ENCODE measurements around the gene AP1G2. TPM values are rescaled to one million over a fixed set of nuclear protein-coding genes. Genes with fewer than 3 reads are reported as not detected.

The AP1G2 gene
- total and polyA plus RNA-seq, 4 experiments from 2014 or later = 65.7 to 498 (median 300) TPM

DNA sequence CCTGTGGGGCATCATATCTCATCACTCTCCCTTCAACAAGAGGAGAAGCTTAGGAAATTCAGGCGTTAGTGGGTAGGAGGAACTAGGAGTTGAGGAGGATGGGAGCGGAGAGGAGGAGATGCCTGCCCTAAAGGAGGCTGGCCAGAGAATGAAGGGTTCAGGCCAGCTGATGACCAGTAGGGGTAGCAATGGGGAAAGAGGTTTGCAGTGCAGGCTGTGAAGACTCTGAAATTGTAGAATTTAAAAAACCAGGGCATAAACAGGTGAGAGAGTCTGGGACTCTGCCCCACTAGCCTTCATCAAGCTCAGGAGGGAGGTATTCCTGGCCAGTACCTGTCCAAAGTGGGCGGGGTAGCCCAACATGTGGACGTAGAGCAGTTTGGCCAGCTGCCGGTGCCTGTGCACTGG, 809 bp downstream of the AP1G2 start:
- Histone ChIP-seq H3K36me3 (ENCODE audit: insufficient read depth, low read length) (peaks cover 37% of the 10 kb centered on the region), H3K27me3 (ENCODE audit: insufficient read depth, low read length) (no peaks in the 10 kb centered on the region), H3K4me3 (ENCODE audit: low read length in 2 of 2) (peak overlapping the region; percentile 79 to 94), H3K9me3 (ENCODE audit: control insufficient read depth in 1 of 2, low read length in 2 of 2) (no peaks in the 10 kb centered on the region), H3K27ac (ENCODE audit: low read depth, low read length) (peak overlapping the region; percentile 74), H3K4me1 (ENCODE audit: insufficient read depth, low read length) (peaks cover 22% of the 10 kb centered on the region)
- Mint-ChIP-seq H3K4me1 (peaks cover 22 to 55% (median 38%) of the 10 kb centered on the region in 4 donors), H3K27me3 (no peaks in the 10 kb centered on the region), H3K9me3 (no peaks in the 10 kb centered on the region), H3K4me3 (peak overlapping the region; percentile 97 to 100 (median 100)), H3K36me3 (peaks cover 15 to 39% of the 10 kb centered on the region in 2 donors), H3K27ac (peak overlapping the region; percentile 95 to 100 (median 98))
- ChIA-PET POLR2A (ENCODE audit: partially characterized antibody) (interaction anchor here (1.0 to 5.2 kb wide), 9 partner anchors 9 to 646 kb away, joined by 3 to 44 read pairs (median 5); partner anchors contain the start of genes DCAF11, NGDN, NRL and PPP1R3E), CTCF (ENCODE audit: partially characterized antibody) (interaction anchor here (1.5 to 4.6 kb wide), 3 partner anchors 10 to 88 kb away, joined by 4 to 24 read pairs (median 13); partner anchors contain the start of gene THTPA)
- intact Hi-C loops (cut with micrococcal nuclease) = loop anchor here (1.0 to 5.0 kb wide), 4 partner anchors 10 to 866 kb away; partner anchors contain the start of genes NGDN, PABPN1 and THTPA
- DNase-seq = no peak

- H3K4me1 Mint-ChIP-seq = peaks cover 22 to 55% (median 38%) of the 10 kb centered on the region in 4 donors
- no peaks in the 10 kb centered on the region for H3K9me3 ChIP-seq (ENCODE audit: control insufficient read depth in 1 of 2, low read length in 2 of 2)
- ChIA-PET CTCF (ENCODE audit: partially characterized antibody) (interaction anchor here (1.5 to 4.6 kb wide), 3 partner anchors 9 to 87 kb away, joined by 4 to 24 read pairs (median 13); partner anchors contain the start of gene THTPA), POLR2A (ENCODE audit: partially characterized antibody) (interaction anchor here (1.0 to 5.2 kb wide), 7 partner anchors 8 to 548 kb away, joined by 3 to 44 read pairs (median 6); partner anchors contain the start of genes DCAF11, NRL, PPP1R3E and THTPA)
- H3K4me3 ChIP-seq (ENCODE audit: low read length in 2 of 2) = peak overlapping the region in 1 of 2 donors; percentile 94
- DNase-seq = no peak
- H3K27me3 Mint-ChIP-seq = no peaks in the 10 kb centered on the region
- peak overlapping the region; percentile 74 for H3K27ac ChIP-seq (ENCODE audit: low read depth, low read length)
- H3K27ac Mint-ChIP-seq = peak overlapping the region; percentile 94 to 100 (median 98)
- H3K27me3 ChIP-seq (ENCODE audit: insufficient read depth, low read length) = no peaks in the 10 kb centered on the region
- peak overlapping the region; percentile 97 to 100 (median 100) for H3K4me3 Mint-ChIP-seq
- H3K36me3 Mint-ChIP-seq = peaks cover 19 to 43% of the 10 kb centered on the region in 2 donors
- no peaks in the 10 kb centered on the region for H3K9me3 Mint-ChIP-seq
- H3K4me1 ChIP-seq (ENCODE audit: insufficient read depth, low read length) = peaks cover 22% of the 10 kb centered on the region
- H3K36me3 ChIP-seq (ENCODE audit: insufficient read depth, low read length) = peaks cover 43% of the 10 kb centered on the region
- intact Hi-C loops (cut with micrococcal nuclease) = loop anchor here (2.0 to 5.0 kb wide), 2 partner anchors 97 to 866 kb away; partner anchors contain the start of gene NGDN
Observed at GRCh38 chr14:23566112-23566777, 1.3 kb downstream of the AP1G2 start.

DNA sequence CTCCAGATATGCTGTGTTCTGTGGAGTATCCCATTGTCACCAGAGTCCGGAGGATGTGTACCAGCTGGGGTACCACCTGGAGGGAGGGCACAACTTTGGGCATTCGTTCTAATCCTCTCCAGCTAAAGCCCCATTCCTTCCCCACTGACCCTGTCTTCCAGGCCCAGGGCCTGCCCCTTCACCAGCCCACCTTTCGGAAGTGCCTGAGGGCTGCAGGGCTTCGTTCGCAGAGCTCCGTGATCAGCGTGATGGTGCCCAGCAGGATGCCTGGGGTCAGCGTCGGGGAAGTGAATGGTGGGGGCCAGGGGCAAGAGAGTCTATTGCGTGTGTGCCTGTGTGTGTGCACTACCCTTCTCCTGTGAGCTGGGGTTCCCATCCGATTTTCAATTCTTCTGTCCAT, 2.0 kb downstream of the AP1G2 start:
- H3K4me1 ChIP-seq (ENCODE audit: insufficient read depth, low read length) = peaks cover 22% of the 10 kb centered on the region
- intact Hi-C loops (cut with micrococcal nuclease) = loop anchor here (2.0 to 5.0 kb wide), 2 partner anchors 97 to 867 kb away; partner anchors contain the start of gene NGDN
- no peak overlapping the region for H3K27ac ChIP-seq (ENCODE audit: low read depth, low read length)
- Mint-ChIP-seq H3K27me3 (no peaks in the 10 kb centered on the region), H3K27ac (peak overlapping the region in 3 of 7 donors; percentile 55 to 61 (median 57)), H3K9me3 (no peaks in the 10 kb centered on the region), H3K36me3 (peaks cover 23 to 49% of the 10 kb centered on the region in 2 donors), H3K4me3 (peak overlapping the region in 5 of 8 donors; percentile 17 to 43 (median 32)), H3K4me1 (peaks cover 24 to 55% (median 38%) of the 10 kb centered on the region in 4 donors)
- CTCF ChIA-PET (ENCODE audit: partially characterized antibody) = interaction anchor here (4.6 to 9.5 kb wide), 2 partner anchors 8 to 88 kb away, joined by 24 to 174 read pairs; partner anchors contain the start of gene THTPA
- no peak for DNase-seq
- H3K9me3 ChIP-seq (ENCODE audit: control insufficient read depth in 1 of 2, low read length in 2 of 2) = no peaks in the 10 kb centered on the region
- H3K27me3 ChIP-seq (ENCODE audit: insufficient read depth, low read length) = no peaks in the 10 kb centered on the region
- H3K36me3 ChIP-seq (ENCODE audit: insufficient read depth, low read length) = peaks cover 49% of the 10 kb centered on the region
- H3K4me3 ChIP-seq (ENCODE audit: low read length in 2 of 2) = no peak overlapping the region
- POLR2A ChIA-PET (ENCODE audit: partially characterized antibody) = interaction anchor here (1.0 to 5.2 kb wide), 5 partner anchors 8 to 549 kb away, joined by 3 to 44 read pairs (median 5); partner anchors contain the start of genes DCAF11, NRL and THTPA

- peaks cover 24 to 55% (median 38%) of the 10 kb centered on the region in 4 donors for H3K4me1 Mint-ChIP-seq
- no peaks in the 10 kb centered on the region for H3K27me3 Mint-ChIP-seq
- Histone ChIP-seq H3K4me1 (ENCODE audit: insufficient read depth, low read length) (peaks cover 22% of the 10 kb centered on the region), H3K27me3 (ENCODE audit: insufficient read depth, low read length) (no peaks in the 10 kb centered on the region), H3K27ac (ENCODE audit: low read depth, low read length) (no peak overlapping the region), H3K36me3 (ENCODE audit: insufficient read depth, low read length) (peaks cover 54% of the 10 kb centered on the region), H3K9me3 (ENCODE audit: control insufficient read depth in 1 of 2, low read length in 2 of 2) (no peaks in the 10 kb centered on the region), H3K4me3 (ENCODE audit: low read length in 2 of 2) (no peak overlapping the region)
- POLR2A ChIA-PET (ENCODE audit: partially characterized antibody) = interaction anchor here (1.0 to 5.2 kb wide), 3 partner anchors 7 to 90 kb away, joined by 3 to 44 read pairs (median 19); no protein-coding TSS in a partner anchor
- peak overlapping the region in 3 of 7 donors; percentile 12 to 63 (median 32) for H3K27ac Mint-ChIP-seq
- DNase-seq = no peak
- H3K36me3 Mint-ChIP-seq = peaks cover 27 to 54% of the 10 kb centered on the region in 2 donors
- intact Hi-C loops (cut with micrococcal nuclease) = loop anchor here (5.0 kb wide), 1 partner anchor 867 kb away; no protein-coding TSS in a partner anchor
- CTCF ChIA-PET (ENCODE audit: partially characterized antibody) = interaction anchor here (1.8 to 9.5 kb wide), 2 partner anchors 10 to 88 kb away, joined by 4 to 174 read pairs; no protein-coding TSS in a partner anchor
- peak overlapping the region in 3 of 8 donors; percentile 42 to 52 (median 45) for H3K4me3 Mint-ChIP-seq
- no peaks in the 10 kb centered on the region for H3K9me3 Mint-ChIP-seq
Observed at GRCh38 chr14:23564876-23565275, 2.7 kb downstream of the AP1G2 start.

DNA sequence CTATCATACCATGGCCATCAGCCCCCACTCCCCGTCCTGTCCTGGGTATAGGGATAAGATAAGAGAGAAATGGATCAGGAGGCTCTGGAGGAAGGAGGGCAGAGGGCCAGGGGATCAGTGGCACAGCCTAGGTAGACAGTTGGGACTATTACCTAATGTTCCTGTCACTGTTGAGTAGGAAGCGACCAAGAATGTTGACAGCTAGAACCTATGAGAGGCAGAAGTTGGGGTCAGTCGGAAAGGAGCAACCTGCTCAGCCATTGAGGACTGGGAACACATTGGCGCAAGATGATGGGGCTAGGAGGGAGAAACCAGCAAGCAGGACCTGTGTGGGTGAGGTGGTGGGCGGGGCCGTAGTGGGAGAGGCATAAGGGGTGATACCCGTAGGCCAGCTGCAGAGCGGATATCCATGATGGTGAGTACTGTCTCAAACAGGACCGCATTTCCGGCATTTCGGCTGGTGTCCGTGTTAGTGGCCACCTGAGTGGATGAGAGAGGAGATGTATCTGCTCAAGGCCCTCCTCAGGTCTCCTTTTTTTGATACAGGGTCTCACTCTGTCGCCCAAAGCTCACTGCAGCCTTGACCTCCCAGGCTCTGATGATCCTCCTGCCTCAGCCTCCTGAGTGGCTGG, 3.3 kb downstream of the AP1G2 start:
- intact Hi-C loops (cut with micrococcal nuclease) = no loop called here
- Mint-ChIP-seq H3K27ac (peak overlapping the region in 2 of 7 donors; percentile 59 to 63), H3K4me3 (peak overlapping the region in 3 of 8 donors; percentile 56 to 74 (median 63)), H3K27me3 (no peaks in the 10 kb centered on the region), H3K4me1 (peaks cover 24 to 53% (median 38%) of the 10 kb centered on the region in 4 donors), H3K9me3 (no peaks in the 10 kb centered on the region), H3K36me3 (peaks cover 32 to 60% of the 10 kb centered on the region in 2 donors)
- peaks cover 59% of the 10 kb centered on the region for H3K36me3 ChIP-seq (ENCODE audit: insufficient read depth, low read length)
- H3K27ac ChIP-seq (ENCODE audit: low read depth, low read length) = no peak overlapping the region
- no peak overlapping the region for H3K4me3 ChIP-seq (ENCODE audit: low read length in 2 of 2)
- H3K4me1 ChIP-seq (ENCODE audit: insufficient read depth, low read length) = peaks cover 27% of the 10 kb centered on the region
- ChIA-PET POLR2A (ENCODE audit: partially characterized antibody) (interaction anchor here (3.5 to 5.2 kb wide), 2 partner anchors 6 to 86 kb away, joined by 19 to 44 read pairs; no protein-coding TSS in a partner anchor), CTCF (ENCODE audit: partially characterized antibody) (interaction anchor here (1.7 to 9.5 kb wide), 4 partner anchors 10 to 87 kb away, joined by 4 to 174 read pairs (median 46); no protein-coding TSS in a partner anchor)
- DNase-seq = no peak
- no peaks in the 10 kb centered on the region for H3K9me3 ChIP-seq (ENCODE audit: control insufficient read depth in 1 of 2, low read length in 2 of 2)
- no peaks in the 10 kb centered on the region for H3K27me3 ChIP-seq (ENCODE audit: insufficient read depth, low read length)

GRCh38 chr14:23563473-23564180, 4.0 kb downstream of the AP1G2 start:
- H3K9me3 Mint-ChIP-seq = no peaks in the 10 kb centered on the region
- peaks cover 32 to 62% of the 10 kb centered on the region in 2 donors for H3K36me3 Mint-ChIP-seq
- Histone ChIP-seq H3K4me1 (ENCODE audit: insufficient read depth, low read length) (peaks cover 28% of the 10 kb centered on the region), H3K36me3 (ENCODE audit: insufficient read depth, low read length) (peaks cover 65% of the 10 kb centered on the region), H3K27me3 (ENCODE audit: insufficient read depth, low read length) (no peaks in the 10 kb centered on the region), H3K27ac (ENCODE audit: low read depth, low read length) (no peak overlapping the region), H3K9me3 (ENCODE audit: control insufficient read depth in 1 of 2, low read length in 2 of 2) (no peaks in the 10 kb centered on the region), H3K4me3 (ENCODE audit: low read length in 2 of 2) (no peak overlapping the region)
- peak overlapping the region in 1 of 8 donors; percentile 74 for H3K4me3 Mint-ChIP-seq
- intact Hi-C loops (cut with micrococcal nuclease) = loop anchor here (2.0 kb wide), 1 partner anchor 235 kb away; no protein-coding TSS in a partner anchor
- CTCF ChIA-PET (ENCODE audit: partially characterized antibody) = interaction anchor here (0.9 to 9.5 kb wide), 13 partner anchors 8 to 261 kb away, joined by 3 to 174 read pairs (median 4); partner anchors contain the start of genes PABPN1 and PPP1R3E
- DNase-seq = no peak
- POLR2A ChIA-PET (ENCODE audit: partially characterized antibody) = interaction anchor here (1.3 to 3.5 kb wide), 3 partner anchors 12 to 518 kb away, joined by 4 to 19 read pairs (median 9); partner anchors contain the start of gene ZFHX2
- H3K4me1 Mint-ChIP-seq = peaks cover 22 to 48% (median 33%) of the 10 kb centered on the region in 4 donors
- peak overlapping the region in 3 of 7 donors; percentile 59 to 65 (median 62) for H3K27ac Mint-ChIP-seq
- no peaks in the 10 kb centered on the region for H3K27me3 Mint-ChIP-seq
